Activated CD8-positive, alpha-beta T cell treated with anti-CD3 and anti-CD28 coated beads for 36 hours (primary cell): Measurements from ENCODE around the gene BRF1. TPM values are rescaled to one million over a fixed set of nuclear protein-coding genes. Genes with fewer than 3 reads are reported as not detected.
"Not testable (repeated sequence)": the region's sequence is repeated elsewhere in the genome, so short reads cannot be mapped to it uniquely, and the experiment has no call there.

ENCODE experiments used
- ATAC-seq: fragments of 200-7000 bp; cut with Tn5 transposase; one replicate; pipeline ENCODE4 v1.10.0; 2021; ENCODE audit warnings: mild to moderate bottlenecking, moderate library complexity
- CTCF ChIA-PET: fragments of 350-600 bp; sonication (Branson Sonifier 250); formaldehyde crosslinking; loops from one replicate; lab custom pipeline; 2021; ENCODE audit warnings: antibody characterized with exemption; lab: Charles Lee
- POLR2A ChIA-PET: fragments of 350-600 bp; sonication (Branson Sonifier 250); formaldehyde crosslinking; loops from one replicate; lab custom pipeline; 2021; ENCODE audit warnings: antibody characterized with exemption; lab: Charles Lee
- DNase-seq: peaks from one replicate; pipeline ENCODE4 v3.0.0-alpha.2; 2020
- H3K27ac Mint-ChIP-seq: one replicate; pipeline ENCODE4 v1.8.0; 2021; ENCODE audit warnings: mild to moderate bottlenecking, mixed read lengths
- H3K27me3 Mint-ChIP-seq: one replicate; pipeline ENCODE4 v1.8.0; 2021; ENCODE audit warnings: mixed read lengths
- H3K36me3 Mint-ChIP-seq: one replicate; pipeline ENCODE4 v1.8.0; 2021; ENCODE audit warnings: low read depth, mixed read lengths
- H3K4me1 Mint-ChIP-seq: one replicate; pipeline ENCODE4 v1.8.0; 2021; ENCODE audit warnings: low read depth, mixed read lengths
- H3K4me3 Mint-ChIP-seq: one replicate; pipeline ENCODE4 v1.8.0; 2021; ENCODE audit warnings: mild to moderate bottlenecking, moderate library complexity, mixed read lengths
- H3K9me3 Mint-ChIP-seq: one replicate; pipeline ENCODE4 v1.8.0; 2021; ENCODE audit warnings: mixed read lengths
- CTCF ChIP-seq: fragments of 200-600 bp; IDR thresholded peaks from one replicate; pipeline ENCODE4 v1.8.0; 2022; ENCODE audit warnings: antibody characterized with exemption, mild to moderate bottlenecking
- intact Hi-C: fragments of 100-400 bp; cut with micrococcal nuclease; formaldehyde crosslinking; loops from one replicate; pipeline ENCODE4 v1.10.0; 2022
- total RNA-seq, 2 experiments: library from RNA; stranded (reverse); gene quantifications; one replicate each; pipeline ENCODE4 v1.2.3, GENCODE V29; 2021

The BRF1 gene
- total RNA-seq, 2 experiments from 2014 or later = 25.3 to 26.6 TPM

DNA sequence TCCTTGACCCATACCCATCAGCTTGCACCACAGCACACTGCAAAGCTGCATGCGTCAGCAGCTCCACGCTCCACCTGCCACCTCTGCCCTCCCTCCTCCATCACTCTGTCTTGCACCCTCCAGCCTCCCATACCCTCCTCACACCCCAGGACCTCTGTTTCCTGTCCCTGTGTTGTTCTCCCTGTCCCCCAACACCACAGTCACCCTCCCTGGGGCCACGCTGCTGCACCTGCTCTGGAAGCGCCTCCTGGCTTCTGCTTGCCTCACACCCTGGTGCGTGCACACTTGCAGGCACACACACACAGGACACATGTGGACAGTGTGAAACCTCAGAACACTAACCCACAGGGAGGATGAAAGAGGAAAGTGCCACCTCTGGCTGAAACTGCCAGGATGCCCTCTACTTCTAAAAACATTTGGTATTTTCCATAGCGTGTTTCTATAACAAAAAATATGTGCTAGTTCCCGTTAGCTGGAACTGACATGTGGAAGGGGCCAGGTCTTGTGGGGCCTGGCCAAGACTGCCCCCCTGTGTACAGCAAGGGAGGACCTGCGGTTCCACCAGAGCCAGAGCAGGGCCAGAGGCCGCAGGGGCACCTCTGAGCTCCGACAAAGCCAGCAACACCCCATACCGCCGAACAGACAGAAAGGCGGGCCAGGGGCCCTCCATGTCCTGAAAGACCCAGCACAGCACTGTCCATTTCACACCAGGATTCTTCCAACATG, 10.0 kb downstream of the BRF1 start:
- no peak for TF ChIP-seq CTCF
- Mint-ChIP-seq H3K9me3 (no peaks in the 10 kb centered on the region), H3K27ac (peak overlapping the region; percentile 57), H3K27me3 (no peaks in the 10 kb centered on the region), H3K36me3 (no peaks in the 10 kb centered on the region), H3K4me1 (peaks cover 38% of the 10 kb centered on the region), H3K4me3 (no peak overlapping the region)
- peak; percentile 38 for DNase-seq
- intact Hi-C loops = no loop called here
- POLR2A ChIA-PET = interaction anchor here (2.2 kb wide), 1 partner anchor 10 kb away, joined by 8 read pairs; the partner anchor contains the start of gene BRF1
- CTCF ChIA-PET = interaction anchor here (1.0 to 1.1 kb wide), 2 partner anchors 11 to 87 kb away, joined by 3 to 5 read pairs; partner anchors contain the start of gene BRF1
- ATAC-seq = no peak

- H3K27ac Mint-ChIP-seq, H3K9me3 Mint-ChIP-seq, H3K27me3 Mint-ChIP-seq, ATAC-seq, intact Hi-C loops, H3K36me3 Mint-ChIP-seq, H3K4me3 Mint-ChIP-seq, DNase-seq: not testable (repeated sequence)
- CTCF ChIA-PET = interaction anchor here (1.0 kb wide), 1 partner anchor 13 kb away, joined by 4 read pairs; no protein-coding TSS in a partner anchor
- H3K4me1 Mint-ChIP-seq = peaks cover 31% of the 10 kb centered on the region
- POLR2A ChIA-PET = interaction anchor here (0.6 kb wide), 1 partner anchor 199 kb away, joined by 3 read pairs; no protein-coding TSS in a partner anchor
These were observed 11.9 kb downstream of the BRF1 start for GRCh38 chr14:105288936-105289335.

DNA sequence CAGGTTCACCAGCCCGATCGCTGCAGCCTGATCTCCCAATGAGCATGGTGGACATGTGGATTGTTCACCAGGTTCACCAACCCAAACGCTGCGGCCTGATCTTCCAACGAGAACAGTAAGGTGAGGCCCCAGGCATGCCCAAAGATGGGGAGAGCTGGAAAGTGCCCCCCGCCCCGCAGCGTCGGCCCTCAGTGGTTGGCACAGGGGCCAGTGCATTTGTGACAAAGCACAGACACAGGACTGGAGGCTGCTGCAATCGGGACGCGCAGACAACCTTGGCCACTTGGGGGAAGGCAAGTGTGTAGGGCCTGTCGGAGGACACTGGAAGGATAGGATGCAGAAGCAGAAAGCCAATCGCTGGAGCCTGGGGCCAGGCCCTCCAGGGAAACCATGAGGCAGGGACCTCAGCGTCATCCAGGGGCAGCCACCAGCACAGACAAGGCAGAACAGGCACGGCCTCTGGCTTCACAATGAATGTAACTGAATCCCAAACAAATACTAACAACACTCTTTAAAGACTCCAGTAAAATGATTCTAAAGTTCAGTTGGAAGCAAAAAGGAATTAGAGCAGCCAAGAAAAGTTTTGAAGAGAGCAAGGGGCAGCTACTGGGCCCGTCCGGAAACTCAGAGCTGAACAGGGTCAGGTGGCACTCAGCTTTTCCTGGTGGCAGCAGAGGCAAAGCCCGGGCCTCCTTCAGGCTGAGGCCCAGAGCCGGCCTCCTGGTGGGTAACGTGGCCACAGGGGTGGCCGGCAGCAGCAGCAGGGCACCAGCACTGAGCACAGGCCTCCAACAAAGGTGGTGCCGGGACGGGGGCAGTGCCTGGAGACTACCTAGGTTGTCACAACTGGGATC, 13.3 kb downstream of the BRF1 start:
- H3K27me3 Mint-ChIP-seq = no peaks in the 10 kb centered on the region
- H3K4me1 Mint-ChIP-seq = peaks cover 23% of the 10 kb centered on the region
- no peak for TF ChIP-seq CTCF
- ATAC-seq = no peak
- H3K27ac Mint-ChIP-seq = no peak overlapping the region
- ChIA-PET CTCF (interaction anchor here (1.7 kb wide), 1 partner anchor 14 kb away, joined by 4 read pairs; the partner anchor contains the start of gene BRF1), POLR2A (no interaction called here)
- DNase-seq = no peak
- no peak overlapping the region for H3K4me3 Mint-ChIP-seq
- intact Hi-C loops = no loop called here
- H3K9me3 Mint-ChIP-seq = no peaks in the 10 kb centered on the region
- peaks cover 1% of the 10 kb centered on the region for H3K36me3 Mint-ChIP-seq

- TF ChIP-seq CTCF = no peak
- CTCF ChIA-PET = interaction anchor here (1.7 kb wide), 1 partner anchor 14 kb away, joined by 4 read pairs; the partner anchor contains the start of gene BRF1
- peaks cover 1% of the 10 kb centered on the region for H3K36me3 Mint-ChIP-seq
These were observed 14.0 kb downstream of the BRF1 start for GRCh38 chr14:105286759-105287144.

DNA sequence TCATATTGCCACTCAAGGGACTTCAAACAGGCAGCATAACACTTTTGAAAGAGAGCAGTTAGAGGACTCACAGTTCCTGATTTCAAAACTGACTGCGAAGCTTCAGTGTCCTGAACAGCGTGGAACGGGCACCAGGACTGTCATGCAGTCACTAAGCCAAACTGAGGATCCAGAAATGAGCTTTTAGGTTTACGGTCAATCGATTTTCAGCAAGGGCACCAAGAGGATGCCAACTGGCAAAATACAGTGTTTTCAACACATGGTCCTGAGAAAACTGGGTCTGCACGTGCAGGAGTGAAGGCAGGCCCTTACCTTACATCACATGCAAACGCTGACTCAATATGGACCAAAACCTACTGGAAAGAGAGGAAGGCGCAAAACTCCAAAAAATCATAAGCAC, 15.6 kb downstream of the BRF1 start:
- intact Hi-C loops = no loop called here
- TF ChIP-seq CTCF = no peak
- DNase-seq (no peak), ATAC-seq (no peak)
- Mint-ChIP-seq H3K9me3 (no peaks in the 10 kb centered on the region), H3K36me3 (peaks cover 1% of the 10 kb centered on the region), H3K27me3 (no peaks in the 10 kb centered on the region), H3K27ac (no peak overlapping the region), H3K4me1 (peaks cover 17% of the 10 kb centered on the region), H3K4me3 (no peak overlapping the region)
- ChIA-PET CTCF (no interaction called here), POLR2A (no interaction called here)

More at GRCh38 chr14:105286759-105287144, 14.0 kb downstream of the BRF1 start:
- H3K27me3 Mint-ChIP-seq = no peaks in the 10 kb centered on the region
- intact Hi-C loops = no loop called here
- H3K4me1 Mint-ChIP-seq = peaks cover 25% of the 10 kb centered on the region
- H3K4me3 Mint-ChIP-seq = no peak overlapping the region
- POLR2A ChIA-PET = no interaction called here
- no peak for DNase-seq
- ATAC-seq = no peak
- H3K9me3 Mint-ChIP-seq = no peaks in the 10 kb centered on the region
- H3K27ac Mint-ChIP-seq = no peak overlapping the region
